ENCODE data around the gene PDILT. TPM values are rescaled to one million over a fixed set of nuclear protein-coding genes. Genes with fewer than 3 reads are reported as not detected.

Gene PDILT
- total and polyA plus RNA-seq, 12 donors, result not detected

- WGBS, 4 donors, result 43 to 59% (median 46%) methylated on average over 2 of the region's 2 CpGs
- peak overlapping the region in 1 of 5 donors; percentile 30 for H3K27ac ChIP-seq
- DNase-seq, result peak in 4 of 7 donors; percentile 29 to 64 (median 38)
- no peaks in the 10 kb centered on the region for H3K4me1 ChIP-seq (replicated peaks in 1 of 2)
- intact Hi-C loops (cut with DNase I), result no loop called here
- H3K9me3 ChIP-seq (replicated peaks in 1 of 3), result no peaks in the 10 kb centered on the region
- no peaks in the 10 kb centered on the region for H3K36me3 ChIP-seq (replicated peaks in 1 of 2)
- no peak overlapping the region for H3K4me3 ChIP-seq
- no peaks in the 10 kb centered on the region for H3K27me3 ChIP-seq
- no peak for TF ChIP-seq CTCF (IDR thresholded peaks at IDR 0.05)
- TF ChIP-seq POLR2A (IDR thresholded peaks at IDR 0.05), result no peak
Measured at GRCh38 chr16:20393801-20394577, 10.5 kb downstream of the PDILT start.

- Histone ChIP-seq H3K36me3 (replicated peaks in 1 of 2) (no peaks in the 10 kb centered on the region), H3K27me3 (no peaks in the 10 kb centered on the region), H3K9me3 (replicated peaks in 1 of 3) (no peaks in the 10 kb centered on the region), H3K27ac (no peak overlapping the region), H3K4me3 (no peak overlapping the region), H3K4me1 (replicated peaks in 1 of 2) (peaks cover 0 to 2% of the 10 kb centered on the region in 2 donors)
- TF ChIP-seq POLR2A (IDR thresholded peaks at IDR 0.05), result no peak
- TF ChIP-seq CTCF (IDR thresholded peaks at IDR 0.05), result no peak
- 84 to 93% (median 88%) methylated on average over 5 of the region's 5 CpGs for whole genome bisulfite sequencing, 4 donors
- intact Hi-C loops (cut with DNase I), result no loop called here
- no peak for DNase-seq
Measured at GRCh38 chr16:20391045-20391444, 13.5 kb downstream of the PDILT start.

GRCh38 chr16:20388854-20389253, 15.7 kb downstream of the PDILT start:
- Histone ChIP-seq H3K4me1 (replicated peaks in 1 of 2) (peaks cover 0 to 5% of the 10 kb centered on the region in 2 donors), H3K4me3 (no peak overlapping the region), H3K27me3 (no peaks in the 10 kb centered on the region), H3K27ac (no peak overlapping the region), H3K9me3 (replicated peaks in 1 of 3) (no peaks in the 10 kb centered on the region), H3K36me3 (replicated peaks in 1 of 2) (no peaks in the 10 kb centered on the region)
- TF ChIP-seq CTCF (IDR thresholded peaks at IDR 0.05) (no peak), POLR2A (IDR thresholded peaks at IDR 0.05) (no peak)
- no peak for DNase-seq
- intact Hi-C loops (cut with DNase I), result no loop called here
- 50 to 75% (median 64%) methylated on average over 1 of the region's 1 CpG for WGBS, 4 donors

- Histone ChIP-seq H3K36me3 (replicated peaks in 1 of 2) (no peaks in the 10 kb centered on the region), H3K4me3 (no peak overlapping the region), H3K27ac (no peak overlapping the region), H3K9me3 (replicated peaks in 1 of 3) (no peaks in the 10 kb centered on the region), H3K4me1 (replicated peaks in 1 of 2) (peaks cover 0 to 5% of the 10 kb centered on the region in 2 donors), H3K27me3 (no peaks in the 10 kb centered on the region)
- intact Hi-C loops (cut with DNase I), result no loop called here
- WGBS, 4 donors, result 81 to 91% (median 88%) methylated on average over 3 of the region's 3 CpGs
- TF ChIP-seq CTCF (IDR thresholded peaks at IDR 0.05) (no peak), POLR2A (IDR thresholded peaks at IDR 0.05) (no peak)
- DNase-seq, result no peak
Measured at GRCh38 chr16:20387978-20388377, 16.6 kb downstream of the PDILT start.

All from adrenal gland (tissue), 12 donors.